ENCODE results near the gene ORC3. TPM values are rescaled to one million over a fixed set of nuclear protein-coding genes. Genes with fewer than 3 reads are reported as not detected.

The ORC3 gene
- total RNA-seq, 1 experiment from 2014 or later: 25.7 TPM

DNA sequence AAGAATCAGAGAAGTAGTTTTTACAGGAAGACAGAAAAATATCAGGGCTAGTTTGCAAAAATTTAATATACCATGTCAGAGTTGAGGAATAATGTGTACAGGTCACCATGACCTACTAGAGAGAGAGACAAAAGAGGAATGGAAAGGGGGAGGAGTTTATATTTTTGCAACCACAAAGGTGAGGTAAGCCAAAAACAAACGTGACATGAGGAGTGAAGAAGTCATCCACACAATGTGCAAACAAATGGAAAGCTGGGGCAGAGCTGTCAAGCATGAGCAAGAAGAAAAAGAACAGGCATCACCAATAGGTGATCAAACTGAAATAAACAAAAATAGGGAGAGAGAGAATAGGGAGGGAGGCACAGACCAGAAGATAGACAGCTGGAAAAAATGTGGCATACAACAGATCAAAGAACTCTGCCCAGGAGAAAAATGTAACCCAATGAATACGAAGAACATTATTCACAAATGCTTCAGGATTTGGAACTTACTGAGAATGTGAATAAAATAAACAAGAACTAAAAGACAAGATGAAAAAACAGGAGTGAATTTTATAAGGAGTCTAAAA, 15.6 kb upstream of the ORC3 start:
- Histone ChIP-seq H3K9me3 (ENCODE audit: low read length) (no peaks in the 10 kb centered on the region), H3K4me2 (ENCODE audit: low read length) (no peak overlapping the region), H4K20me1 (ENCODE audit: low read length) (peaks cover 4% of the 10 kb centered on the region; the same call in 1 of the 2 replicates), H3K9me2 (replicated peaks; ENCODE audit: low read length) (no peaks in the 10 kb centered on the region), H3F3A (ENCODE audit: low read length, unreplicated experiment) (no peaks in the 10 kb centered on the region), H3K4me1 (ENCODE audit: insufficient read depth, low read length) (peaks cover 19% of the 10 kb centered on the region), H3K27me3 (ENCODE audit: low read length) (no peaks in the 10 kb centered on the region), H2AFZ (ENCODE audit: low read length) (no peak overlapping the region), H3K9ac (ENCODE audit: low read length) (no peak overlapping the region), H3K79me2 (ENCODE audit: low read length) (peaks cover 66% of the 10 kb centered on the region), H3K27ac (ENCODE audit: low read length) (no peak overlapping the region), H3K36me3 (ENCODE audit: low read depth, low read length) (peaks cover 4% of the 10 kb centered on the region; the same call in 1 of the 2 replicates), H3K4me3 (ENCODE audit: low read length) (no peak overlapping the region)
- ChIA-PET POLR2A (ENCODE audit: unreplicated experiment) (no interaction called here), CTCF (no interaction called here)
- BruUV-seq (replicated peaks): no TSS peak
- TF ChIP-seq CTCF (conservative IDR thresholded peaks at IDR 0.05; ENCODE audit: low read depth, low read length) (no peak), EZH2 (IDR thresholded peaks at IDR 0.05; ENCODE audit: low read length, unreplicated experiment) (no peak), EZH2phosphoT487 (IDR thresholded peaks at IDR 0.05; ENCODE audit: borderline replicate concordance, low read length) (no peak)
- ATAC-seq: peak; percentile 27; the same call in 1 of the 2 replicates
- intact Hi-C loops (cut with micrococcal nuclease): no loop called here
- DNase-seq: peak; percentile 16

DNA sequence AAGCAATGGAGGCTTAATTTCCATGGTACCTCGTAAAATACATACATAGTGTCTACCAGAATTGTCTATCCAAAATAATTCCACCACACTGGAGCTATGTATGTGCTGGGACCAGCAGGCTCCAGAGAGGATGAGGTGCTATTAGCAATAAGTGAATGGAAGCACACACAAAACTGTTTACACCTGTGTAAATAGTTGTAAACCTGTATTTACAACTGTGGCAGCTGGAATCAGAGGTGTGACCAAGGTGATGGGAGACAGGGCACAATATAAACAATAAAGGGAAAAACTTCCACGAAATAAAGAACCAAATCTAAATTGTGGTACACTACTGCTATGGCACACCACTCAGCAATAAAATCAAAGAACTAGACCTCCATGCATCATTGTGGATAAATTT, 14.5 kb upstream of the ORC3 start:
- peaks cover 4% of the 10 kb centered on the region; the same call in 1 of the 2 replicates for H4K20me1 ChIP-seq (ENCODE audit: low read length)
- no peak for DNase-seq
- no peaks in the 10 kb centered on the region for H3K9me3 ChIP-seq (ENCODE audit: low read length)
- H3F3A ChIP-seq (ENCODE audit: low read length, unreplicated experiment): no peaks in the 10 kb centered on the region
- BruUV-seq (replicated peaks): no TSS peak
- no peaks in the 10 kb centered on the region for H3K9me2 ChIP-seq (replicated peaks; ENCODE audit: low read length)
- peaks cover 19% of the 10 kb centered on the region for H3K4me1 ChIP-seq (ENCODE audit: insufficient read depth, low read length)
- TF ChIP-seq EZH2phosphoT487 (IDR thresholded peaks at IDR 0.05; ENCODE audit: borderline replicate concordance, low read length): no peak
- TF ChIP-seq CTCF (conservative IDR thresholded peaks at IDR 0.05; ENCODE audit: low read depth, low read length): no peak
- TF ChIP-seq EZH2 (IDR thresholded peaks at IDR 0.05; ENCODE audit: low read length, unreplicated experiment): no peak
- intact Hi-C loops (cut with micrococcal nuclease): no loop called here
- no peak overlapping the region for H2AFZ ChIP-seq (ENCODE audit: low read length)
- ATAC-seq: no peak
- H3K4me3 ChIP-seq (ENCODE audit: low read length): no peak overlapping the region
- H3K27me3 ChIP-seq (ENCODE audit: low read length): no peaks in the 10 kb centered on the region
- no peak overlapping the region for H3K27ac ChIP-seq (ENCODE audit: low read length)
- H3K79me2 ChIP-seq (ENCODE audit: low read length): peaks cover 61% of the 10 kb centered on the region
- ChIA-PET CTCF (no interaction called here), POLR2A (ENCODE audit: unreplicated experiment) (no interaction called here)
- no peak overlapping the region for H3K4me2 ChIP-seq (ENCODE audit: low read length)
- peaks cover 4% of the 10 kb centered on the region; the same call in 1 of the 2 replicates for H3K36me3 ChIP-seq (ENCODE audit: low read depth, low read length)
- H3K9ac ChIP-seq (ENCODE audit: low read length): no peak overlapping the region

- Histone ChIP-seq H3K9me3 (ENCODE audit: low read length) (no peaks in the 10 kb centered on the region), H3F3A (ENCODE audit: low read length, unreplicated experiment) (no peaks in the 10 kb centered on the region), H2AFZ (ENCODE audit: low read length) (no peak overlapping the region), H3K36me3 (ENCODE audit: low read depth, low read length) (peaks cover 8% of the 10 kb centered on the region; the same call in 1 of the 2 replicates), H4K20me1 (ENCODE audit: low read length) (no peaks in the 10 kb centered on the region), H3K27ac (ENCODE audit: low read length) (no peak overlapping the region), H3K9me2 (replicated peaks; ENCODE audit: low read length) (no peaks in the 10 kb centered on the region), H3K4me3 (ENCODE audit: low read length) (no peak overlapping the region), H3K79me2 (ENCODE audit: low read length) (peaks cover 66% of the 10 kb centered on the region), H3K4me2 (ENCODE audit: low read length) (no peak overlapping the region), H3K27me3 (ENCODE audit: low read length) (no peaks in the 10 kb centered on the region), H3K9ac (ENCODE audit: low read length) (no peak overlapping the region), H3K4me1 (ENCODE audit: insufficient read depth, low read length) (peaks cover 11% of the 10 kb centered on the region)
- POLR2A ChIA-PET (ENCODE audit: unreplicated experiment): no interaction called here
- ATAC-seq (no peak), DNase-seq (no peak)
- no peak for TF ChIP-seq EZH2phosphoT487 (IDR thresholded peaks at IDR 0.05; ENCODE audit: borderline replicate concordance, low read length)
- TF ChIP-seq EZH2 (IDR thresholded peaks at IDR 0.05; ENCODE audit: low read length, unreplicated experiment): no peak
- TF ChIP-seq CTCF (conservative IDR thresholded peaks at IDR 0.05; ENCODE audit: low read depth, low read length): no peak
- intact Hi-C loops (cut with micrococcal nuclease): no loop called here
- no TSS peak for BruUV-seq (replicated peaks)
- CTCF ChIA-PET: no interaction called here
Measured at GRCh38 chr6:87583822-87584221, 6.1 kb upstream of the ORC3 start.

All from PC-3 (cell line).